GM12865 (cell line): ENCODE results near the gene LRRIQ3.
A peak's percentile ranks its signal among the peaks of the same experiment; 100 is the strongest.

Experiments
- DNase-seq: peaks from one replicate; pipeline ENCODE4 v3.0.0; 2010; ENCODE audit warnings: low read depth
- H3K4me3 ChIP-seq: 2 replicates; pipeline ENCODE4 v1.5.1; 2011; ENCODE audit warnings: mild to moderate bottlenecking, low read depth, low read length, control low read depth
- TF ChIP-seq, protein P1 (sequence below): IDR thresholded peaks from 2 replicates; pipeline ENCODE4 v1.5.1; 2011; ENCODE audit warnings: low read length, control low read depth, low read depth, inconsistent platforms; ENCODE audit not compliant: insufficient read depth; ENCODE audit errors: missing control alignments

Gene LRRIQ3

DNA sequence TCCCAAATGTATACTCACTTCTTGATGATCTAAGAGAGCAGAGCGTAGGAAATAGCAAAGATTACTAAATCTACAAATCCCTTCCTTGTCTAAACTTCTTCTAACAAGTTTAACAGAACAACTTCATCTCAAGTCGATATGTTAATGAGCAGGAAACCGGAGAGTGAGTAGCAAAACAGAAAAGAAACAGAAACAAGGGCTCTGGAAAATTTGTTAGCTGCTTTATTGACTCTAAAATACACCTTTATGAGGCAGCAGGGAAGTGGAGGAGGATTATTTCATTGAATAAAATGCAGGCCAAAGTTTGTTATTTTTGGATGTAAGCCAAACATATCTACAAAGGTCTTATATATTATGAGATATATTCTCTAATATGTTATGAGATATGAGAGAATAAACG, 192.4 kb downstream of the LRRIQ3 start:
- DNase-seq = no peak
- TF ChIP-seq, protein P1, sequence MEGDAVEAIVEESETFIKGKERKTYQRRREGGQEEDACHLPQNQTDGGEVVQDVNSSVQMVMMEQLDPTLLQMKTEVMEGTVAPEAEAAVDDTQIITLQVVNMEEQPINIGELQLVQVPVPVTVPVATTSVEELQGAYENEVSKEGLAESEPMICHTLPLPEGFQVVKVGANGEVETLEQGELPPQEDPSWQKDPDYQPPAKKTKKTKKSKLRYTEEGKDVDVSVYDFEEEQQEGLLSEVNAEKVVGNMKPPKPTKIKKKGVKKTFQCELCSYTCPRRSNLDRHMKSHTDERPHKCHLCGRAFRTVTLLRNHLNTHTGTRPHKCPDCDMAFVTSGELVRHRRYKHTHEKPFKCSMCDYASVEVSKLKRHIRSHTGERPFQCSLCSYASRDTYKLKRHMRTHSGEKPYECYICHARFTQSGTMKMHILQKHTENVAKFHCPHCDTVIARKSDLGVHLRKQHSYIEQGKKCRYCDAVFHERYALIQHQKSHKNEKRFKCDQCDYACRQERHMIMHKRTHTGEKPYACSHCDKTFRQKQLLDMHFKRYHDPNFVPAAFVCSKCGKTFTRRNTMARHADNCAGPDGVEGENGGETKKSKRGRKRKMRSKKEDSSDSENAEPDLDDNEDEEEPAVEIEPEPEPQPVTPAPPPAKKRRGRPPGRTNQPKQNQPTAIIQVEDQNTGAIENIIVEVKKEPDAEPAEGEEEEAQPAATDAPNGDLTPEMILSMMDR = no peak
- no peak overlapping the region for H3K4me3 ChIP-seq

DNA sequence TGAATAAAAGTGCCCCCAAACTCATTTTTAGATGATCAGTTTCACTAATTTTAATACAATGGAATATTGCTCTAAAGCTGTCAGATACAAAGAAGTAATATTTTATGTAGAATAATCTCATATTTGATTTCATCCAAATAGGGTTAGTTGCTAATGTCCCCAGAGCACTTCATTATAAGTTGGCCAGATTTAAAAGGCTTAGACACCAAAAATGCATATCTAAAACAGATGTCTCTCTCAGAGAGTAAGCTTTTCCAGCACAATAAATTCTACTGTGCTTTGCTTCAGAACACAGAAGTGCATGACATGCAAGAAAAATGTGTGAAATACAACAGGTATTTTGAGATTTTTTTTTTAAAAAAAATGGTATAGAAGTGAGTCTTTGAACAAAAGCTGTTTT, 194.2 kb downstream of the LRRIQ3 start:
- DNase-seq = no peak
- no peak overlapping the region for H3K4me3 ChIP-seq

DNA sequence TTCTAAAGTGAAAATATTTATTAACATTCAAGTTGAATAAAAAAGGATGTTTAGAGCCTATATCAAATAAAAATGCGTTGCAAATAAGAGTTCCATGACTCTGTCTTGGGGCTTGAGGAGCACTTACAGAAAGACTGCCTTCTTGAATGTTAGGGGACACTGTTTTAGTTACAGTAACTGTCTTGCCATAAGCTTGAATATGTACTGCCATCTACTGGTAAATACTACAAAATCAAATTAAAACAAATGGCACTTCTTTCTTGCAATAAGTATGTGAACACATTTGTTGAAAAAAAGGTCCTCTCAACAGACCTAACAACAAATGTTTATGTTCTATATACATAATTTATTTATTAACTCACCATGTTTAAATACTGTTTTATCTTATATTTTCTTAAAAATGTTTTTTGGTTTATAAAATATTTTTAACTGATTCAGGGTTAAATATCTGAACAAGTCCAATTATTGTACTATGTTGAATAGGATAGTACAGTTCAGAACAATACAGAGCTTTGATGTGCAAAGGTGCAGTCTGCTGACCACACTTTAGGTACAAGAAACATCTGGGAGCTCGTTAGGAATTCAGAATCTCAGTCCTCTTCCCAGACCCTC, 199.5 kb downstream of the LRRIQ3 start:
- TF ChIP-seq, protein P1 = peak; percentile 25
- peak; percentile 50 for DNase-seq

More for the DNA sequence above, 194.2 kb downstream of the LRRIQ3 start:
- TF ChIP-seq, protein P1 = no peak

DNA sequence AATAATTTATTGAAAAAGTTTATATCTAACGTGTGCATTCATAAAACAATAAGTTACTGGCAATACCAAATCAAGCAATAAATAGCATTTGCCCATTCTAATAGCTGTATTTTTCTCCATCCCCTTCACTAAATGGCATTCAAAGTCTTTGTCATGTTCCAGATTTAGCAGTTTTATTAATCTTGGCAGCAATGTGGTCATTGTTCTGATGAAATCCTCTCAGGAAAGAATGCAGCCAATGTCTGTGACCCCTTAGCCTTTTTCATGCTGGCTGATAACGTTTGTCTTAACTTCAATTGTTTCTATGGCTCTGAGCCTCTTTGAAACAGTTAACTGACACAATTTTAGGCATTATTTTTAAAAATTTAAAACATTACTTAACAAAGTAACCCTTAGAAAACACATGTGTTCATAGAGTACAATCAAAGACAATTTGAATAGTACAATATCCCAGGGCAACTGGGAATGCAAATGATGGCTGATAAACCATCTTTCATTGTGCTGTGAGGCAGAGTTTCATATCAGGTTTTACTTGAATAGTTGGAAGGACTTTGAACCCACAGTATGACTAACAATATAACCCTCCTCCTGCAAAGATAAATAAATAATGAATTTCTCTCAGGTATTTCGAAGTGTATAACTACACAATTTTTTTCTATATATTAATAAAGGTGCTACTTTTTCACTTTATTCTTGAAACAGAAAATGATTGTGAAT, 217.5 kb downstream of the LRRIQ3 start:
- DNase-seq = no peak
- no peak overlapping the region for H3K4me3 ChIP-seq
- TF ChIP-seq, protein P1 = no peak

More for the DNA sequence above, 199.5 kb downstream of the LRRIQ3 start:
- no peak overlapping the region for H3K4me3 ChIP-seq

DNA sequence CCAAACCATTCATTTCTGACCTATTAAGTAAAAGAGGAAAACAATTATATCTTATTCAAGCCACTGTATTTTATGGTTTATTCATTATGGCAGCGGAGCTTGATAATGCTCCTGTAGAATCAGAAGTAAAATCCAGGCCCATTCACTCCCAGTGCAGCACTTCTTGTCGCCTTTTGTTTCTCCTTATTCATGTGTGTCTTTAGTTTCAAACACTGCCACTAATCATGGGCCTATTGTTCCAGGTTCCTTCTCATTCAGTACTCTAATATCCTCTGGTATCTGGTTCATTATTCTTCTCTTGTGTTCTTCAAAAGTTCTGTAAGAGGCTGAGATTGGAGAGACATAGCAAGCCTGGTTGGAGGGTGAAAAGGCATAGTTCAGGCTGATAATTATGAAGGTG, 218.3 kb downstream of the LRRIQ3 start:
- H3K4me3 ChIP-seq = no peak overlapping the region
- no peak for DNase-seq
- TF ChIP-seq, protein P1 = no peak

DNA sequence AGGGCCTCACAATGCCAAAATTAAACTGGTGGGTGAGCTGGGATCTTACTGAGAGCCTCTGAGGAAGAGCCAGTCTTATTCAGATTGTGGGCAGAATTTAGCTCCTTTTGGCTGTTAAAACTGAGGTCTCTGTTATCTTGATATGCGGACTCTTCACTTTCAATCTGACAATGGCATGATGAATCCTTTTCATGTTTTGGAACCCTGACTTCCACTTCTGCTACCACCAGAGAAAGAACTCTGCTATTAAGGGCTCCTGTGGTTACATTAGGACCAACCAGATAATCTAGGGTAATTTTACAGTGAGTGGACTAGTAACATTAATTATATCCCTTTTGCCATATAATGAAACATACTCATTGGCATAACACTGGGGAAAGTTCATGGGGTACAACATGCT, 219.0 kb downstream of the LRRIQ3 start:
- TF ChIP-seq, protein P1 = no peak
- H3K4me3 ChIP-seq = no peak overlapping the region
- DNase-seq = no peak
